Endothelial cell of umbilical vein (primary cell): ENCODE data around the gene TAS2R10. TPM values are rescaled to one million over a fixed set of nuclear protein-coding genes. Genes with fewer than 3 reads are reported as not detected.

Source experiments
- BruUV-seq: library from RNA; stranded (reverse); fragments of 400-500 nt; replicated peaks from 2 replicates; lab custom pipeline; 2021; lab: Mats Ljungman, UMichigan
- CTCF ChIA-PET: fragments of 300-600, 350-600 bp; sonication (Branson Sonifier 250); formaldehyde crosslinking; loops from one replicate; lab custom pipeline; 2021; ENCODE audit warnings: antibody characterized with exemption, inconsistent platforms; lab: Charles Lee
- POLR2A ChIA-PET: fragments of 300-600, 350-600 bp; sonication (Branson Sonifier 250); formaldehyde crosslinking; loops from one replicate; lab custom pipeline; 2021; ENCODE audit warnings: antibody characterized with exemption, inconsistent platforms; lab: Charles Lee
- DNase-seq: peaks from one replicate; pipeline ENCODE4 v3.0.0-alpha.2; 2011; ENCODE audit warnings: low read depth, low spot score
- FAIRE-seq: peaks from 2 replicates; lab custom pipeline; 2011; peaks lifted over from hg19 to GRCh38; lab: Jason Lieb, UNC
- H2AFZ ChIP-seq: 2 replicates; pipeline ENCODE4 v1.6.0; 2012; ENCODE audit warnings: low read depth, low read length, control low read depth, inconsistent platforms
- H3K27ac ChIP-seq: 2 replicates; pipeline ENCODE4 v1.5.1; 2011; ENCODE audit warnings: low read depth, mild to moderate bottlenecking, control low read depth, low read length, moderate library complexity; ENCODE audit not compliant: insufficient read depth
- H3K27me3 ChIP-seq, 2 experiments: 2 replicates each; pipeline versions ENCODE4 v1.6.0 to v1.6.1; 2011; ENCODE audit warnings: low read length in 2 of 2, mixed read lengths in 1 of 2; ENCODE audit not compliant: control insufficient read depth in 2 of 2, insufficient read depth in 2 of 2
- H3K36me3 ChIP-seq, 2 experiments: 2 replicates in 1 of 2; 3 replicates in 1 of 2; pipeline ENCODE4 v1.5.1; 2011; ENCODE audit warnings: low read length in 2 of 2, mild to moderate bottlenecking in 1 of 2, moderate library complexity in 1 of 2; ENCODE audit not compliant: control insufficient read depth in 2 of 2, insufficient read depth in 2 of 2; ENCODE audit errors: extremely low read depth in 1 of 2
- H3K4me1 ChIP-seq: 3 replicates; pipeline ENCODE4 v1.5.1; 2011; ENCODE audit warnings: mild to moderate bottlenecking, low read length; ENCODE audit not compliant: control insufficient read depth, insufficient read depth; ENCODE audit errors: extremely low read depth
- H3K4me2 ChIP-seq: 2 replicates; pipeline ENCODE4 v1.6.1; 2011; ENCODE audit warnings: low read length, control low read depth, mixed read lengths; ENCODE audit not compliant: insufficient read depth
- H3K4me3 ChIP-seq, 3 experiments: fragments of 200-600 bp in 1 of 3; sonication (generic), shearing (Covaris generic) in 1 of 3; replicated peaks in 1 of 3; 2 replicates each; pipeline ENCODE4 v1.5.1; 2011 to 2016; ENCODE audit warnings: control low read depth in 3 of 3, low read length in 3 of 3, mild to moderate bottlenecking in 2 of 3, inconsistent platforms in 1 of 3, low read depth in 1 of 3, moderate library complexity in 1 of 3; ENCODE audit not compliant: insufficient read depth in 1 of 3
- H3K79me2 ChIP-seq: 2 replicates; pipeline ENCODE4 v1.6.0; 2012; ENCODE audit warnings: low read length, inconsistent platforms; ENCODE audit not compliant: control insufficient read depth, insufficient read depth
- H3K9ac ChIP-seq: replicated peaks from 2 replicates; pipeline ENCODE3; 2011; ENCODE audit warnings: low read length, control low read depth; ENCODE audit not compliant: insufficient read depth; ENCODE audit errors: extremely low read depth
- H3K9me1 ChIP-seq: replicated peaks from 3 replicates; pipeline ENCODE4 v1.6.0; 2011; ENCODE audit warnings: mild to moderate bottlenecking, low read length; ENCODE audit not compliant: control insufficient read depth, insufficient read depth; ENCODE audit errors: extremely low read depth
- H3K9me3 ChIP-seq: replicated peaks from 2 replicates; pipeline ENCODE4 v1.5.1; 2012; ENCODE audit warnings: low read length, inconsistent platforms; ENCODE audit not compliant: control insufficient read depth, insufficient read depth
- H4K20me1 ChIP-seq: replicated peaks from 2 replicates; pipeline ENCODE3; 2011; ENCODE audit warnings: mild to moderate bottlenecking, low read length; ENCODE audit not compliant: control insufficient read depth, insufficient read depth; ENCODE audit errors: extremely low read depth
- CTCF ChIP-seq, 2 donors: IDR thresholded peaks; 1 replicate in 1 of 2; 2 replicates in 1 of 2; pipeline ENCODE4 v1.5.1; 2011; ENCODE audit warnings: low read length in 2 of 2, mild to moderate bottlenecking in 2 of 2, moderate library complexity in 2 of 2, control low read depth in 1 of 2, inconsistent platforms in 1 of 2, low read depth in 1 of 2; ENCODE audit not compliant: insufficient read depth in 1 of 2; ENCODE audit errors: extremely low read depth in 1 of 2
- FOS ChIP-seq: IDR thresholded peaks from 2 replicates; pipeline ENCODE4 v1.6.1; 2011; ENCODE audit warnings: mild to moderate bottlenecking, low read length, moderate library complexity, borderline replicate concordance; ENCODE audit not compliant: insufficient read depth
- GATA2 ChIP-seq: IDR thresholded peaks from 2 replicates; pipeline ENCODE4 v1.7.0; 2011; ENCODE audit warnings: low read depth, mild to moderate bottlenecking, moderate library complexity, mixed read lengths, low read length; ENCODE audit not compliant: insufficient read length, insufficient read depth
- MAX ChIP-seq: IDR thresholded peaks from 2 replicates; pipeline ENCODE4 v1.6.1; 2011; ENCODE audit not compliant: insufficient read depth, insufficient read length
- MYC ChIP-seq: IDR thresholded peaks from one replicate; pipeline ENCODE4 v1.6.1; 2011; ENCODE audit warnings: mild to moderate bottlenecking, low read depth, low read length
- dilution Hi-C: fragments of 300-500 bp; cut with MboI; formaldehyde crosslinking; loops from one replicate; pipeline ENCODE4 v1.15.0; 2019; ENCODE audit warnings: low sequenced_read_pairs; ENCODE audit not compliant: extremely low pct_ligation_motif_present
- intact Hi-C: fragments of 100-400 bp; cut with micrococcal nuclease; formaldehyde crosslinking; loops from one replicate; pipeline ENCODE4 v1.10.0; 2022
- polyA plus RNA-seq, 4 experiments: library from polyadenylated mRNA; depleted of rRNA in 3 of 4; stranded (reverse) in 3 of 4; unstranded in 1 of 4; fragments of >200 nt; gene quantifications; 2 replicates each; pipeline versions ENCODE4 v1.2.1 to v1.2.3, GENCODE V29; 2011 to 2012; ENCODE audit warnings: missing spikeins in 1 of 4
- small RNA-seq: library from RNA; depleted of rRNA; stranded (forward); fragments of <200 nt; gene quantifications from one replicate; pipeline ENCODE3, GENCODE V24; 2012; ENCODE audit warnings: low replicate concordance, low read depth; ENCODE audit not compliant: insufficient read depth, insufficient read length
- total RNA-seq: library from RNA; stranded (reverse); gene quantifications from 2 replicates; pipeline ENCODE4 v1.2.3, GENCODE V29; 2021

Gene TAS2R10
- total and polyA plus RNA-seq, 2 donors (not counting 3 experiments of a cell fraction or from before 2014, with no cell fraction given): 0.22 to 0.66 TPM

GRCh38 chr12:10779103-10779502 is 47.1 kb downstream of the TAS2R10 start:
- Histone ChIP-seq H4K20me1 (no peaks in the 10 kb centered on the region), H2AFZ (no peak overlapping the region), H3K9ac (no peak overlapping the region), H3K27ac (no peak overlapping the region), H3K9me1 (no peaks in the 10 kb centered on the region), H3K36me3 (no peaks in the 10 kb centered on the region), H3K4me3 (no peak overlapping the region), H3K4me2 (no peak overlapping the region), H3K9me3 (no peaks in the 10 kb centered on the region), H3K27me3 (peaks cover 7% of the 10 kb centered on the region in 2 experiments), H3K79me2 (no peaks in the 10 kb centered on the region), H3K4me1 (no peaks in the 10 kb centered on the region)
- FAIRE-seq (no peak), DNase-seq (no peak)
- TF ChIP-seq FOS: no peak
- TF ChIP-seq MYC: no peak
- TF ChIP-seq MAX: no peak
- no peak for TF ChIP-seq GATA2
- no peak for TF ChIP-seq CTCF (IDR thresholded peaks at IDR 0.05; ENCODE audit: extremely low read depth in 1 of 2, insufficient read depth in 1 of 2, low read depth in 1 of 2, low read length in 2 of 2)
- intact Hi-C loops (no loop called here), dilution Hi-C loops (no loop called here)
- CTCF ChIA-PET: interaction anchor here (2.3 to 18.4 kb wide), 3 partner anchors 8 to 421 kb away, joined by 10 to 392 read pairs (median 11); no protein-coding TSS in a partner anchor
- BruUV-seq: no TSS peak
- POLR2A ChIA-PET: no interaction called here

Small RNA genes within 50 kb of the gene (small RNA-seq; reads per million reads assigned to genes)
- 2.4 reads per million, percentile 8 among the genes with 10 or more reads in this experiment for gene PRR4

Other genes starting within 250 kb of the TAS2R10 start
- gene MAGOHB, start 212.7 kb downstream of the TAS2R10 start, total RNA-seq: 45.4 and 48.3 TPM in 2 replicates
- gene MAGOHB, start 212.7 kb downstream of the TAS2R10 start, polyA plus RNA-seq: 6.2 and 8.9 TPM in 2 replicates
- 14.6 and 15.2 TPM in 2 replicates for gene STYK1, start 152.3 kb downstream of the TAS2R10 start, total RNA-seq
- gene STYK1, start 152.3 kb downstream of the TAS2R10 start, polyA plus RNA-seq: 6.0 and 7.7 TPM in 2 replicates
- 411 and 441 TPM in 2 replicates for gene YBX3, start 103.0 kb downstream of the TAS2R10 start, total RNA-seq
- 99.3 and 137 TPM in 2 replicates for gene YBX3, start 103.0 kb downstream of the TAS2R10 start, polyA plus RNA-seq
- gene TAS2R7, start 23.7 kb downstream of the TAS2R10 start, total RNA-seq: not detected in 2 replicates
- gene TAS2R7, start 23.7 kb downstream of the TAS2R10 start, polyA plus RNA-seq: not detected in 2 replicates
- not detected in 2 replicates for gene TAS2R8, start 19.1 kb downstream of the TAS2R10 start, total RNA-seq
- not detected in 2 replicates for gene TAS2R8, start 19.1 kb downstream of the TAS2R10 start, polyA plus RNA-seq
- not detected in 2 replicates for gene TAS2R9, start 16.2 kb downstream of the TAS2R10 start, total RNA-seq
- not detected in 2 replicates for gene TAS2R9, start 16.2 kb downstream of the TAS2R10 start, polyA plus RNA-seq
- gene PRR4, start 23.1 kb upstream of the TAS2R10 start, total RNA-seq: 2.4 and 2.8 TPM in 2 replicates
- 2.4 and 2.6 TPM in 2 replicates for gene PRR4, start 23.1 kb upstream of the TAS2R10 start, polyA plus RNA-seq
- gene PRH1, start 57.9 kb upstream of the TAS2R10 start, total RNA-seq: 16.2 and 17.0 TPM in 2 replicates
- 2.2 and 2.3 TPM in 2 replicates for gene PRH1, start 57.9 kb upstream of the TAS2R10 start, polyA plus RNA-seq
- 0.97 and 1.7 TPM in 2 replicates for gene TAS2R13, start 83.2 kb upstream of the TAS2R10 start, total RNA-seq
- gene TAS2R13, start 83.2 kb upstream of the TAS2R10 start, polyA plus RNA-seq: 0.04 and 0.08 TPM in 2 replicates
- gene PRH2, start 102.9 kb upstream of the TAS2R10 start, total RNA-seq: not detected in 2 replicates
- 0.21 TPM in 1 of 2 replicates, not detected in the other for gene PRH2, start 102.9 kb upstream of the TAS2R10 start, polyA plus RNA-seq
- 3.0 and 4.2 TPM in 2 replicates for gene TAS2R14, start 112.9 kb upstream of the TAS2R10 start, total RNA-seq
- gene TAS2R14, start 112.9 kb upstream of the TAS2R10 start, polyA plus RNA-seq: 0.76 and 0.91 TPM in 2 replicates
- 1.5 and 1.6 TPM in 2 replicates for gene TAS2R50, start 160.6 kb upstream of the TAS2R10 start, total RNA-seq
- gene TAS2R50, start 160.6 kb upstream of the TAS2R10 start, polyA plus RNA-seq: 0.12 TPM in 1 of 2 replicates, not detected in the other
- 2.2 and 3.3 TPM in 2 replicates for gene TAS2R20, start 171.9 kb upstream of the TAS2R10 start, total RNA-seq
- 0.30 and 0.48 TPM in 2 replicates for gene TAS2R20, start 171.9 kb upstream of the TAS2R10 start, polyA plus RNA-seq
- 3.1 and 4.1 TPM in 2 replicates for gene TAS2R19, start 196.3 kb upstream of the TAS2R10 start, total RNA-seq
- 0.12 and 0.29 TPM in 2 replicates for gene TAS2R19, start 196.3 kb upstream of the TAS2R10 start, polyA plus RNA-seq
- 3.2 and 4.3 TPM in 2 replicates for gene TAS2R31, start 205.0 kb upstream of the TAS2R10 start, total RNA-seq
- gene TAS2R31, start 205.0 kb upstream of the TAS2R10 start, polyA plus RNA-seq: 0.12 TPM in 1 of 2 replicates, not detected in the other
- gene TAS2R46, start 235.9 kb upstream of the TAS2R10 start, total RNA-seq: 1.4 and 2.4 TPM in 2 replicates
- gene TAS2R46, start 235.9 kb upstream of the TAS2R10 start, polyA plus RNA-seq: 0.14 TPM in 1 of 2 replicates, not detected in the other